ENCODE data around the gene MSRB3.

MSRB3 gene

DNA sequence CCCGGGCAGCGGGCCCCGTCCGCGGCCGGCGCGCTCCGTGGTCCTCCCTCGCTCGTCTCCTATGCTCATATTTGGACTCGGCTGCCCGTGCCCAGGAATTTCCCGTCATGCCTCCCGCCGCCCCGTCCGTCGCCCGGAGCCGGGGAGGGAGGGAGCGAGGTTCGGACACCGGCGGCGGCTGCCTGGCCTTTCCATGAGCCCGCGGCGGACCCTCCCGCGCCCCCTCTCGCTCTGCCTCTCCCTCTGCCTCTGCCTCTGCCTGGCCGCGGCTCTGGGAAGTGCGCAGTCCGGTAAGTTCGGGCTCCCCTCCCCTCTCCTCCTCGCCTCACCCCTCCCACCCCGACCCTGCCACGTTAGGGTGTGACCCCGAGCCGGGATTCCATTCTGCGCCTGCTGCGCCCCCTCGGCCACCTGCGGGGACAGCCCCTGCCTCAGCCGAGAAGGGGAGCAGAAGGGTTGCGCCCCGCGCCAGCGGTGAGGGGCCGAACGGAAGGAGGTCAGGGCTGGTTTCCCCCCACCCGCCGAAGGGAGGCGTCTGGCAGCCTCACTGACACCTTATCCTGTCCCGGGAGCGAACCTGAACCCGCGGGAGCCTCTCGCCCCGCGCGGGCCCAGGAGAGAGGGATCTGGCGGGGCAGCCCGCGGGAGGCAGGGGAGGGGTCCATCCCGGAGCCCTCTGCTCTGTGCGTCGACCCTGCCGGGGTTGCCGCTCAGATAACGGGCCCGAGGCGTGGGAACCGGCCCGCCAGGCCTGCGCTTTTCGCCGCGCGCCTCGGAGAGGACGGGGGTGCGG lies at the start of gene MSRB3:
TSS of gene MSRB3 (plus strand) at position 108 of the 793 bp plus-strand sequence. CDS start 29,897 bp downstream, outside the sequence.
- Histone ChIP-seq H3K9ac (peak within 1 kb of the TSS; percentile 57; the same call in 1 of the 2 replicates), H3K4me2 (peak within 1 kb of the TSS; percentile 93)

DNA sequence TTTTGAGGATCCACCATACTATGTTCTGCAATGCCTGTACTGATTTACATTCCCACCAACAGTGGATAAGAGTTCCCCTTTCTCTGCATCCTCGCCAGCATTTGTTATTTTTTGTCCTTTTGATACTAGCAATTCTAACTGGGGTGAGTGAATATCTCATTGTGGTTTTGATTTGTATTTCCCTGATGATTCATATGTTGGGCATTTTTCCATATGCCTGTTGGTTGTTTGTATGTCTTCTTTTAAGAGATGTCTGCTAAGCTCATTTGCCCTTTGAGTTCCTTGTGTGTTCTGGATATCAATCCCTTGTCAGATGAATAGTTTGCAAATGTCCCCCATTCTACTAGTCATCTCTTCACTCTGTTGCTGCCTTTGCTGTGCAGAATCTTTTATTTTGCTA lies 49.0 kb upstream of the MSRB3 start:
- Histone ChIP-seq H3K27ac (no peak overlapping the region), H3K27me3 (ENCODE audit: insufficient read depth, low read depth) (no peaks in the 10 kb centered on the region), H3K4me2 (no peak overlapping the region), H3K4me1 (ENCODE audit: low read depth, poor library complexity, severe bottlenecking) (peaks cover 8% of the 10 kb centered on the region), H4K20me1 (ENCODE audit: insufficient read depth) (no peaks in the 10 kb centered on the region), H3K36me3 (ENCODE audit: insufficient read depth) (no peaks in the 10 kb centered on the region), H3K79me2 (ENCODE audit: insufficient read depth, low read depth) (peaks cover 13% of the 10 kb centered on the region; the same call in 1 of the 2 replicates), H2AFZ (ENCODE audit: low read depth) (no peak overlapping the region), H3K9ac (no peak overlapping the region), H3K4me3 (IDR thresholded peaks at IDR 0.05; ENCODE audit: insufficient read depth, low read depth, low read length) (no peak overlapping the region)
- TF ChIP-seq, protein P1, sequence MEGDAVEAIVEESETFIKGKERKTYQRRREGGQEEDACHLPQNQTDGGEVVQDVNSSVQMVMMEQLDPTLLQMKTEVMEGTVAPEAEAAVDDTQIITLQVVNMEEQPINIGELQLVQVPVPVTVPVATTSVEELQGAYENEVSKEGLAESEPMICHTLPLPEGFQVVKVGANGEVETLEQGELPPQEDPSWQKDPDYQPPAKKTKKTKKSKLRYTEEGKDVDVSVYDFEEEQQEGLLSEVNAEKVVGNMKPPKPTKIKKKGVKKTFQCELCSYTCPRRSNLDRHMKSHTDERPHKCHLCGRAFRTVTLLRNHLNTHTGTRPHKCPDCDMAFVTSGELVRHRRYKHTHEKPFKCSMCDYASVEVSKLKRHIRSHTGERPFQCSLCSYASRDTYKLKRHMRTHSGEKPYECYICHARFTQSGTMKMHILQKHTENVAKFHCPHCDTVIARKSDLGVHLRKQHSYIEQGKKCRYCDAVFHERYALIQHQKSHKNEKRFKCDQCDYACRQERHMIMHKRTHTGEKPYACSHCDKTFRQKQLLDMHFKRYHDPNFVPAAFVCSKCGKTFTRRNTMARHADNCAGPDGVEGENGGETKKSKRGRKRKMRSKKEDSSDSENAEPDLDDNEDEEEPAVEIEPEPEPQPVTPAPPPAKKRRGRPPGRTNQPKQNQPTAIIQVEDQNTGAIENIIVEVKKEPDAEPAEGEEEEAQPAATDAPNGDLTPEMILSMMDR (conservative IDR thresholded peaks at IDR 0.05; ENCODE audit: low read depth, low read length): no peak

More for the DNA sequence above, at the start of gene MSRB3:
- H4K20me1 ChIP-seq (ENCODE audit: insufficient read depth): no peaks in the 10 kb centered on the region
- peaks cover 10% of the 10 kb centered on the region for H3K4me1 ChIP-seq (ENCODE audit: low read depth, poor library complexity, severe bottlenecking)
- H3K36me3 ChIP-seq (ENCODE audit: insufficient read depth): no peaks in the 10 kb centered on the region
- no peaks in the 10 kb centered on the region for H3K79me2 ChIP-seq (ENCODE audit: insufficient read depth, low read depth)
- TF ChIP-seq, protein P1 (conservative IDR thresholded peaks at IDR 0.05; ENCODE audit: low read depth, low read length): peak; percentile 42; the same call in 1 of the 2 replicates
- H3K27ac ChIP-seq: no peak within 1 kb of the TSS
- peak within 1 kb of the TSS; percentile 87 for H2AFZ ChIP-seq (ENCODE audit: low read depth)
- no peaks in the 10 kb centered on the region; the same call in 1 of the 2 replicates for H3K27me3 ChIP-seq (ENCODE audit: insufficient read depth, low read depth)
- no peak within 1 kb of the TSS for H3K4me3 ChIP-seq (IDR thresholded peaks at IDR 0.05; ENCODE audit: insufficient read depth, low read depth, low read length)

DNA sequence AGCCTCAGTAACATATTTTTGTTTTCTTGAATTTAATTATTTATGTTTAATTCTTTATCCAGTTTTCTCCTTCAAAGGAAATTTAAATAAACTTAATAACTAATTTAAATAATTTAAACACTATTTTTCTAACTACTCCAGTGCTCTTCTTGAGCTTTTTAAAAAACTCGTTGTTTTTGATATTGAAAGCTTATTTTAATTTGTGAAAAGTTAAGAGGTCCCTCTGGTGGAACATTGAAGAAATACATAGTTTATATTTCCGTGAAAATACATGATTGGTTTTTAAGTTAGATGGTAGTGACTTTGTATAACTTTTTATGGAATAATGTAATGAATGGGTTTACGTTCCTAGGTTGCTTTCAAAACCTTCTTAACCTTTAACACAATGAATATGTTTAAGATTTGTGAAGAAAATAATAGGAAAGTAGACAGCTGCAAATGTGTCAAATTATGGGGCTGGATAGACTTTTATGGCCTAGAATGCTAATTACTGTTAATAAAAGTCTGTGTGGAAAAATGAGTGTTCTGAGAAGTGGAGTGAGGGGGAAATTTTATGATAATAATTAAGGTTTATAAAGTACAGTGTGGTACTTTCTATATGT lies 45.9 kb upstream of the MSRB3 start:
- H2AFZ ChIP-seq (ENCODE audit: low read depth): no peak overlapping the region
- H3K36me3 ChIP-seq (ENCODE audit: insufficient read depth): no peaks in the 10 kb centered on the region
- peak overlapping the region; percentile 23 for H3K4me2 ChIP-seq
- no peaks in the 10 kb centered on the region for H3K27me3 ChIP-seq (ENCODE audit: insufficient read depth, low read depth)
- peaks cover 10% of the 10 kb centered on the region; the same call in 1 of the 2 replicates for H3K79me2 ChIP-seq (ENCODE audit: insufficient read depth, low read depth)
- no peak overlapping the region for H3K4me3 ChIP-seq (IDR thresholded peaks at IDR 0.05; ENCODE audit: insufficient read depth, low read depth, low read length)
- H3K4me1 ChIP-seq (ENCODE audit: low read depth, poor library complexity, severe bottlenecking): peaks cover 8% of the 10 kb centered on the region
- no peak overlapping the region for H3K27ac ChIP-seq
- H4K20me1 ChIP-seq (ENCODE audit: insufficient read depth): no peaks in the 10 kb centered on the region
- H3K9ac ChIP-seq: no peak overlapping the region
- TF ChIP-seq, protein P1 (conservative IDR thresholded peaks at IDR 0.05; ENCODE audit: low read depth, low read length): peak; percentile 86

DNA sequence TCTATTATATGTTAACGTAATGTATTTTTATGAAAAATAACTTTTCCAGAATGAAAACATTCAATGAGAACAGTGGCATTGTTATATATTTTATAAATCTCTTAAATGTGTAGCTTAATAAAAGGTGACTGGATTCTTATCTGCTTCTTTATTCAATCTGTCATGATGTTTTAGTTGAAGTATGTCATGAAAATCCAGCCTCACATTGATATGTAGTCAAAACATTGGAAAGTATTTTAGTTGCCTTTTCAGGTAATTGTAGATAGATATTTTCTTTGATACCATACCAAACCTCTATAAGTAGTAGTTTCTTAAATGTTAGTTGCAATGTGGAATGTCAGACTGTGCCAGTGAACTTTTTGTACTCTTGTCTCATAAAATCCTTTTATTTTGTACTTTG lies 41.3 kb upstream of the MSRB3 start:
- Histone ChIP-seq H3K4me2 (no peak overlapping the region), H3K79me2 (ENCODE audit: insufficient read depth, low read depth) (0 out of 2 replicates have a peak, but pooled peaks cover 6% of the 10 kb centered on the region), H3K27me3 (ENCODE audit: insufficient read depth, low read depth) (no peaks in the 10 kb centered on the region), H2AFZ (ENCODE audit: low read depth) (no peak overlapping the region), H3K36me3 (ENCODE audit: insufficient read depth) (peaks cover 8% of the 10 kb centered on the region; the same call in 1 of the 2 replicates), H4K20me1 (ENCODE audit: insufficient read depth) (no peaks in the 10 kb centered on the region), H3K27ac (no peak overlapping the region), H3K4me1 (ENCODE audit: low read depth, poor library complexity, severe bottlenecking) (peaks cover 4% of the 10 kb centered on the region), H3K9ac (no peak overlapping the region), H3K4me3 (IDR thresholded peaks at IDR 0.05; ENCODE audit: insufficient read depth, low read depth, low read length) (no peak overlapping the region)
- TF ChIP-seq, protein P1 (conservative IDR thresholded peaks at IDR 0.05; ENCODE audit: low read depth, low read length): no peak
